HG03558 (cell line): ENCODE data around the gene TMEFF2.
A peak's percentile ranks its signal among the peaks of the same experiment; 100 is the strongest.

Experiments used
- ATAC-seq: cut with Tn5 transposase; IDR thresholded peaks from one replicate; pipeline ENCODE4 v1.9.1; 2021; ENCODE audit warnings: moderate number of reproducible peaks; ENCODE audit not compliant: unreplicated experiment; ENCODE audit errors: extremely low read depth

TMEFF2 gene

GRCh38 chr2:192026059-192026824 is 168.5 kb downstream of the TMEFF2 start:
- no peak for ATAC-seq

GRCh38 chr2:192025637-192026036 is 169.1 kb downstream of the TMEFF2 start:
- no peak for ATAC-seq

GRCh38 chr2:192023006-192023405 is 171.7 kb downstream of the TMEFF2 start:
- ATAC-seq = no peak

- no peak for ATAC-seq
These were observed 176.9 kb downstream of the TMEFF2 start for GRCh38 chr2:192017844-192018243.

- ATAC-seq = no peak
These were observed 178.5 kb downstream of the TMEFF2 start for GRCh38 chr2:192016265-192016664.

- ATAC-seq = no peak
These were observed 181.5 kb downstream of the TMEFF2 start for GRCh38 chr2:192013211-192013610.

GRCh38 chr2:192011196-192011595 is 183.5 kb downstream of the TMEFF2 start:
- no peak for ATAC-seq

- no peak for ATAC-seq
These were observed 184.7 kb downstream of the TMEFF2 start for GRCh38 chr2:192010073-192010472.

- ATAC-seq = no peak
These were observed 187.0 kb downstream of the TMEFF2 start for GRCh38 chr2:192007581-192008228.

GRCh38 chr2:192005211-192005610 is 189.5 kb downstream of the TMEFF2 start:
- no peak for ATAC-seq

GRCh38 chr2:192004188-192004963 is 190.4 kb downstream of the TMEFF2 start:
- ATAC-seq = peak; percentile 78

- ATAC-seq = no peak
These were observed 192.3 kb downstream of the TMEFF2 start for GRCh38 chr2:192002418-192002817.

- ATAC-seq = no peak
These were observed 194.3 kb downstream of the TMEFF2 start for GRCh38 chr2:192000196-192000980.

- no peak for ATAC-seq
These were observed 195.5 kb downstream of the TMEFF2 start for GRCh38 chr2:191999101-191999841.

- no peak for ATAC-seq
These were observed 199.4 kb downstream of the TMEFF2 start for GRCh38 chr2:191995285-191995684.

GRCh38 chr2:191994749-191995148 is 200.0 kb downstream of the TMEFF2 start:
- no peak for ATAC-seq

- ATAC-seq = no peak
These were observed 203.3 kb downstream of the TMEFF2 start for GRCh38 chr2:191991442-191991841.

- no peak for ATAC-seq
These were observed 209.0 kb downstream of the TMEFF2 start for GRCh38 chr2:191985740-191986139.

GRCh38 chr2:191983591-191983990 is 211.1 kb downstream of the TMEFF2 start:
- ATAC-seq = no peak

- no peak for ATAC-seq
These were observed 211.5 kb downstream of the TMEFF2 start for GRCh38 chr2:191983186-191983585.
